Colonic mucosa (tissue), 4 donors: ENCODE data around the gene CPEB1. TPM values are rescaled to one million over a fixed set of nuclear protein-coding genes. Genes with fewer than 3 reads are reported as not detected.

Experiments
- DNase-seq: peaks from one replicate; pipeline ENCODE4 v3.0.0-alpha.2; 2020
- H3K27ac ChIP-seq: fragments of 200-600 bp; one replicate; pipeline ENCODE4 v1.8.0; 2021
- H3K27me3 ChIP-seq: fragments of 200-600 bp; one replicate; pipeline ENCODE4 v1.8.0; 2021
- H3K36me3 ChIP-seq: fragments of 200-600 bp; one replicate; pipeline ENCODE4 v1.8.0; 2021
- H3K4me1 ChIP-seq: fragments of 200-600 bp; one replicate; pipeline ENCODE4 v1.8.0; 2021; ENCODE audit warnings: mild to moderate bottlenecking
- H3K4me3 ChIP-seq: fragments of 200-600 bp; one replicate; pipeline ENCODE4 v1.8.0; 2021
- H3K9ac ChIP-seq, 2 donors: one replicate each; pipeline ENCODE4 v1.7.0; 2013; ENCODE audit warnings: control low read depth in 2 of 2, low read depth in 2 of 2, low read length in 2 of 2
- H3K9me3 ChIP-seq: fragments of 200-600 bp; one replicate; pipeline ENCODE4 v1.8.0; 2021
- intact Hi-C: fragments of 100-400 bp; cut with DNase I; formaldehyde crosslinking; loops from one replicate; pipeline ENCODE4 v1.14.1; 2022
- total RNA-seq, 2 donors: library from RNA; stranded (reverse); fragmentation: NEBNext Ultra II Directional in 1 of 2; extraction: Animal tissue kit (Norgen Biotek cat#: 25700) in 1 of 2; gene quantifications; one replicate each; pipeline ENCODE4 v1.2.1, GENCODE V29; 2021
- TF ChIP-seq, protein P1 (sequence below): fragments of 200-600 bp; IDR thresholded peaks from one replicate; pipeline ENCODE4 v1.8.0; 2022; ENCODE audit warnings: antibody characterized with exemption, mild to moderate bottlenecking
- donor health status: healthy.
- donor health status: DM: no; HTN: no; CAD: no.
- donor health status: DM: no; HTN: no; CAD: no.

CPEB1 gene
- total RNA-seq, 2 donors from 2014 or later: 0.40 to 1.4 TPM

DNA sequence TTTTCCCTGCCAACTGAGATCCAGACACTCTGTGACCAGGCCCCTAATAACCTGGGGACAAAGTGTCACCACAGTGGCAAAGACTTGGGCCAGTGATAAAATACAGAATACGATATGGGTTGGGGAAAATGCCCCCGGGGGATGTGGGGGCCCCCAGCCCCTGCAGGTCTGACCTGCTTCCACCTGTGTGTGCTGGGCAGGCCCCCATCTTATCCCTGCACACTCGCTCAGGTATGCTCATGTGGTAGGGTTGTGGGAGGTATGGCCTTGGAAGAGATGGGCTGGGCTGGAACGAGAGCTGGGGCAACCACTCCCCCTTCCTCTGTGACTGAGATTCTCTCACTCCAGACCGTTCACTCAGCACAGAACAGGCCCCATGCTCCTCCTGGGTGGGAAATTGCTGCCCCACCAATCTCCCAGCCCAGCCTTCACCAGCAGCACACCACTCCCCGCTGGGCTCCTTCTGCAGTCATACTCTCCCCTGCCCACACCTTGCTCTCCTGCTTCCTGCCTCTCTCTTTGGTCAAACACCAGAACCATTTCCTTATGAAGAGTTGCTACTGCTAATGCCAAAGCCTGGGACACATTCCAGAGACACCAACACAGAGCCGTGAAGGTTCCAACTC lies 9.6 kb upstream of the CPEB1 start:
- H3K36me3 ChIP-seq: no peaks in the 10 kb centered on the region
- TF ChIP-seq, protein P1, sequence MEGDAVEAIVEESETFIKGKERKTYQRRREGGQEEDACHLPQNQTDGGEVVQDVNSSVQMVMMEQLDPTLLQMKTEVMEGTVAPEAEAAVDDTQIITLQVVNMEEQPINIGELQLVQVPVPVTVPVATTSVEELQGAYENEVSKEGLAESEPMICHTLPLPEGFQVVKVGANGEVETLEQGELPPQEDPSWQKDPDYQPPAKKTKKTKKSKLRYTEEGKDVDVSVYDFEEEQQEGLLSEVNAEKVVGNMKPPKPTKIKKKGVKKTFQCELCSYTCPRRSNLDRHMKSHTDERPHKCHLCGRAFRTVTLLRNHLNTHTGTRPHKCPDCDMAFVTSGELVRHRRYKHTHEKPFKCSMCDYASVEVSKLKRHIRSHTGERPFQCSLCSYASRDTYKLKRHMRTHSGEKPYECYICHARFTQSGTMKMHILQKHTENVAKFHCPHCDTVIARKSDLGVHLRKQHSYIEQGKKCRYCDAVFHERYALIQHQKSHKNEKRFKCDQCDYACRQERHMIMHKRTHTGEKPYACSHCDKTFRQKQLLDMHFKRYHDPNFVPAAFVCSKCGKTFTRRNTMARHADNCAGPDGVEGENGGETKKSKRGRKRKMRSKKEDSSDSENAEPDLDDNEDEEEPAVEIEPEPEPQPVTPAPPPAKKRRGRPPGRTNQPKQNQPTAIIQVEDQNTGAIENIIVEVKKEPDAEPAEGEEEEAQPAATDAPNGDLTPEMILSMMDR: no peak
- DNase-seq: no peak
- H3K27ac ChIP-seq: no peak overlapping the region
- no peak overlapping the region for H3K4me3 ChIP-seq
- intact Hi-C loops: no loop called here
- no peaks in the 10 kb centered on the region for H3K4me1 ChIP-seq
- H3K9me3 ChIP-seq: no peaks in the 10 kb centered on the region
- H3K27me3 ChIP-seq: no peaks in the 10 kb centered on the region
- no peak overlapping the region for H3K9ac ChIP-seq

DNA sequence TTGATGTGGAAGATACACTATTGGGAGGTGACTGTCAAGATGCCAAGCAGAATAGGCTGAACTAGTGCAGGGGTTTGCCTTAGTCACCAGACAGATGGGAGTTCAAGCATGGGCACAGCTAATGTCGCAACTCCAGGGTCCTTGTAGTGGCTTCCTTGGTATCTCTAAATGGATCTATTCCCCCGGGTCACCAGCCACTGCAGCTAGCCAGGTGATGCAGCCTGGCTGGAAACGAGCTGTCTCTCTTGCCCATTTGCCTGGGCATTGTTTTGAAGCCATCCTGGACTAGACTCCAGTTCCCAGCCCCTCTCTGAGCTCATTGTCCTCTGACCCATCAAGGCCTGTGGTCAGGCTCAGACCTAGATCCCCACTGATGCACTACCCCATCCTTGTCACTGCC lies 8.4 kb upstream of the CPEB1 start:
- Histone ChIP-seq H3K9ac (no peak overlapping the region), H3K9me3 (no peaks in the 10 kb centered on the region), H3K36me3 (no peaks in the 10 kb centered on the region), H3K4me1 (no peaks in the 10 kb centered on the region), H3K27me3 (no peaks in the 10 kb centered on the region), H3K27ac (no peak overlapping the region), H3K4me3 (no peak overlapping the region)
- no peak for DNase-seq
- intact Hi-C loops: no loop called here
- TF ChIP-seq, protein P1: no peak

DNA sequence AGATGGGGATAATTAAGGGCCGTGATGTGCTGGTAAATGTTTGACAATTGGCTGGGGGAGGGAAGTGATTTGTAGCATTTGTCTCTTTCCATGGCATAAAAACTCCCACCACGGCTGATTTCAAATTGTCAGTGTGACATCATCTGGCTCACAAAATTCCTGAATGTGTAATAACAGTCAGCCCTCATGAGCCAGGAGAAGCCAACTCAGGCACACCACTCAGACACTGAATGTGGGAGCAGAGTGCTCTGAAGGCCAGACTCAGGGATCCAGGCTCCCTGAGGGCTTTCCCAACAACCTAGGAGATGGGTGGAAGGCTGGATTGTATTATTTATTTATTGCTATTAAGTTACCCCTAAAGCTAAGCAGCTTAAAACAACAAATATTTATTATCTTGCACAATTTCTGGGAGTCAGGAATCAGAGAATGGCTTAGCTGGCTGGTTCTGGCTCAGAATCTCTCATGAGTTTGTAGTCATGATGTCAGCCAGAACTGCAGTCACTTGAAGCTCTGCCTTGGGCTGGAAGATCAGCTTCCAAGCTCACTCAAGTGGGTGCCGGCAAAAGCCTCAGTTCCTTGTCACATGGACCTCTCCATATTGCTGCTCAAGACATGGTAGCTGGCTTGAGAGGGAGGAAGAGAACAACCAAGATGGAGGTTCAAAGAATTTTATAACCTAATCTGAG lies 6.5 kb upstream of the CPEB1 start:
- intact Hi-C loops: no loop called here
- H3K36me3 ChIP-seq: no peaks in the 10 kb centered on the region
- no peaks in the 10 kb centered on the region for H3K4me1 ChIP-seq
- no peak for DNase-seq
- TF ChIP-seq, protein P1: no peak
- no peak overlapping the region for H3K4me3 ChIP-seq
- H3K27ac ChIP-seq: no peak overlapping the region
- H3K9ac ChIP-seq: no peak overlapping the region
- peaks cover under 1% of the 10 kb centered on the region for H3K27me3 ChIP-seq
- no peaks in the 10 kb centered on the region for H3K9me3 ChIP-seq

DNA sequence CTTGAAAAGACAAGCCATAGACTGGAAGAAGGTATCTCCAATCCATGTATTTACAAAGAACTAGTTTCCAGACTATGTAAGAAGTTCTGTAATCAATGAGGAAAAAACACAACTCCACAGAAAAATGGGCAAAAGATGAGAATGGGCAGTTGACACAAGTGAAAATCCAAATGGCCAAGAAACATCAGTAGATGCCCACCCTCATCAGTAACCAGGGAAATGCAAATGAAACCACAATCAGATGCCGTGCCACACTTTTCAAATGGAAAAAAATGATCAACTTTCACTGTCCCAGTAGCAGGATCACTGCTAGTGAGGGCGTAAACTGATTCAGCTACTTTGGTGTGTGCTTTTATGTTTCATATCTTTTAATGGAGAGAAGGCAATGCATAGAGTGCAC lies 4.5 kb upstream of the CPEB1 start:
- H3K9me3 ChIP-seq: no peaks in the 10 kb centered on the region
- no peaks in the 10 kb centered on the region for H3K4me1 ChIP-seq
- no peak overlapping the region for H3K4me3 ChIP-seq
- no peak overlapping the region for H3K27ac ChIP-seq
- intact Hi-C loops: no loop called here
- TF ChIP-seq, protein P1: no peak
- H3K27me3 ChIP-seq: peaks cover 19% of the 10 kb centered on the region
- DNase-seq: no peak
- no peak overlapping the region for H3K9ac ChIP-seq
- no peaks in the 10 kb centered on the region for H3K36me3 ChIP-seq

DNA sequence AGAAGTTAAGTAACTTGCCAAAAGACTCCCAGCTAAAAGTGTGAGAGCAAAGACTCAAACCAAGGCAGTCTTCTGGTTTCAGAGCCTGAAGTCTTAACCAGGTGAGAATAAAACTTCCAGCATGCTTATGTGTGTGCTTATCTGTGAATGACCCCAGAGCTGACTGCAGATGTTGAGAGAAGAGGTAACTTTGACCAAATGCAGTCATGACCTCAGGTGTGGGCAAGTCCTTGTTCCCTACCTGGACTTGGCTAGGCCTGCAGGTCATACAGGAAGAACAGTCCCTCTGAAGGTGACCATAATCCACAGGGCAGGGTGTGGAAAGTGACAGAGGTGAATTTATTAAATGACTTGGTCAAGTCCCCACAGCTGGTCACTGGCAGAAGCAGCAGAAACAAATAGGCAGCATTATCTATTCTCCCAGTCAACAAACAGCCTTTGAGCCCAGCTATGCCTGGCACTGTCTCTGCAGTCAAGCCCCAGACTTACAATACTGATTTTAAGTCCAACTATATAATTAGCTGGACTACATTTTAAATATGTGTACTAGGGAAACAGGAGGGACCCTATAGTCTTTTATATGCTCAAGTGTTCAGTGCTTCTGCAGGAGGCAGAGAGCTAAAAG lies 3.0 kb upstream of the CPEB1 start:
- Histone ChIP-seq H3K27ac (no peak overlapping the region), H3K4me1 (no peaks in the 10 kb centered on the region), H3K27me3 (peaks cover 30% of the 10 kb centered on the region), H3K9me3 (no peaks in the 10 kb centered on the region), H3K9ac (no peak overlapping the region), H3K4me3 (no peak overlapping the region), H3K36me3 (no peaks in the 10 kb centered on the region)
- DNase-seq: no peak
- TF ChIP-seq, protein P1: no peak
- intact Hi-C loops: no loop called here
